A549 (cell line): ENCODE data around the gene CTRB2.

ENCODE experiments used
- CHD2 ChIP-seq: fragments of 150-350 bp; IDR thresholded peaks from 2 replicates; pipeline ENCODE4 v1.6.1; 2014; ENCODE audit warnings: low read length; ENCODE audit not compliant: partially characterized antibody
- CHD4 ChIP-seq: fragments of 200-600 bp; sonication (generic); IDR thresholded peaks from 2 replicates; pipeline ENCODE4 v1.6.1; 2016; ENCODE audit warnings: antibody characterized with exemption, mild to moderate bottlenecking, borderline replicate concordance
- EP300 ChIP-seq, 2 experiments: fragments of >200 bp; sonication (Bioruptor Twin); formaldehyde crosslinking; IDR thresholded peaks; 2 replicates in 1 of 2; 3 replicates in 1 of 2; pipeline ENCODE4 v1.6.1; 2016 to 2017
- POLR2A ChIP-seq: IDR thresholded peaks from 2 replicates; pipeline ENCODE4 v1.6.1; 2012; ENCODE audit warnings: mild to moderate bottlenecking, low read length
- TF ChIP-seq, protein P1 (sequence below): fragments of >200 bp; sonication (Bioruptor Twin); formaldehyde crosslinking; IDR thresholded peaks from 3 replicates; pipeline ENCODE4 v1.5.1; 2016
- TF ChIP-seq, protein P2 (sequence below): fragments of 250-450 bp; sonication (Bioruptor Pico); IDR thresholded peaks from 2 replicates; pipeline ENCODE4 v1.5.0; 2021; ENCODE audit warnings: mild to moderate bottlenecking, moderate library complexity, borderline replicate concordance

DNA sequence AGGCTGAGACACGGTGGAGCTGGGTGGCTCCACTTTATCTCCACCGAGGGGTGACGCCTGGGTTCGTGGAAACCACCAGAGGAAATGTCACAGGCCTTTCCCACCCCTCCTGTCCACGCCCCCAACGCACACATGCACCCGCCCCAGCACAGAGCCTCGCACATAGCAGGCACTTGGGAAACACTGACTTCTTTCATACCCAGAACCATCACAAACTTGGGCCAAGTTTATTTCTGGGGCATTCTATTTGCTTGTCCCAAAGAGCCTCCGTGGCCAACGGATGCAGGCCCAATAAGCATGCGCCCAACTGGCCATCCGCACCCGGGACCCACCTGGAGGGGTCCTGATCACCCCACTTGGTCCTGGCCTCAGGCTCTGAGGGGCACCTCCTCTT, 41.2 kb upstream of the CTRB2 start:
- TF ChIP-seq, protein P1, sequence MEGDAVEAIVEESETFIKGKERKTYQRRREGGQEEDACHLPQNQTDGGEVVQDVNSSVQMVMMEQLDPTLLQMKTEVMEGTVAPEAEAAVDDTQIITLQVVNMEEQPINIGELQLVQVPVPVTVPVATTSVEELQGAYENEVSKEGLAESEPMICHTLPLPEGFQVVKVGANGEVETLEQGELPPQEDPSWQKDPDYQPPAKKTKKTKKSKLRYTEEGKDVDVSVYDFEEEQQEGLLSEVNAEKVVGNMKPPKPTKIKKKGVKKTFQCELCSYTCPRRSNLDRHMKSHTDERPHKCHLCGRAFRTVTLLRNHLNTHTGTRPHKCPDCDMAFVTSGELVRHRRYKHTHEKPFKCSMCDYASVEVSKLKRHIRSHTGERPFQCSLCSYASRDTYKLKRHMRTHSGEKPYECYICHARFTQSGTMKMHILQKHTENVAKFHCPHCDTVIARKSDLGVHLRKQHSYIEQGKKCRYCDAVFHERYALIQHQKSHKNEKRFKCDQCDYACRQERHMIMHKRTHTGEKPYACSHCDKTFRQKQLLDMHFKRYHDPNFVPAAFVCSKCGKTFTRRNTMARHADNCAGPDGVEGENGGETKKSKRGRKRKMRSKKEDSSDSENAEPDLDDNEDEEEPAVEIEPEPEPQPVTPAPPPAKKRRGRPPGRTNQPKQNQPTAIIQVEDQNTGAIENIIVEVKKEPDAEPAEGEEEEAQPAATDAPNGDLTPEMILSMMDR: no peak
- TF ChIP-seq POLR2A (no peak), CHD2 (no peak), EP300 (IDR thresholded peaks at IDR 0.05) (no peak), CHD4 (no peak)
- TF ChIP-seq, protein P2, sequence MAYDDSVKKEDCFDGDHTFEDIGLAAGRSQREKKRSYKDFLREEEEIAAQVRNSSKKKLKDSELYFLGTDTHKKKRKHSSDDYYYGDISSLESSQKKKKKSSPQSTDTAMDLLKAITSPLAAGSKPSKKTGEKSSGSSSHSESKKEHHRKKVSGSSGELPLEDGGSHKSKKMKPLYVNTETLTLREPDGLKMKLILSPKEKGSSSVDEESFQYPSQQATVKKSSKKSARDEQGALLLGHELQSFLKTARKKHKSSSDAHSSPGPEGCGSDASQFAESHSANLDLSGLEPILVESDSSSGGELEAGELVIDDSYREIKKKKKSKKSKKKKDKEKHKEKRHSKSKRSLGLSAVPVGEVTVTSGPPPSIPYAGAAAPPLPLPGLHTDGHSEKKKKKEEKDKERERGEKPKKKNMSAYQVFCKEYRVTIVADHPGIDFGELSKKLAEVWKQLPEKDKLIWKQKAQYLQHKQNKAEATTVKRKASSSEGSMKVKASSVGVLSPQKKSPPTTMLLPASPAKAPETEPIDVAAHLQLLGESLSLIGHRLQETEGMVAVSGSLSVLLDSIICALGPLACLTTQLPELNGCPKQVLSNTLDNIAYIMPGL (CRISPR knock-in tag): no peak
